ENCODE results near the gene PTS.
"Not testable (repeated sequence)": the region's sequence is repeated elsewhere in the genome, so short reads cannot be mapped to it uniquely, and the experiment has no call there.

The PTS gene

DNA sequence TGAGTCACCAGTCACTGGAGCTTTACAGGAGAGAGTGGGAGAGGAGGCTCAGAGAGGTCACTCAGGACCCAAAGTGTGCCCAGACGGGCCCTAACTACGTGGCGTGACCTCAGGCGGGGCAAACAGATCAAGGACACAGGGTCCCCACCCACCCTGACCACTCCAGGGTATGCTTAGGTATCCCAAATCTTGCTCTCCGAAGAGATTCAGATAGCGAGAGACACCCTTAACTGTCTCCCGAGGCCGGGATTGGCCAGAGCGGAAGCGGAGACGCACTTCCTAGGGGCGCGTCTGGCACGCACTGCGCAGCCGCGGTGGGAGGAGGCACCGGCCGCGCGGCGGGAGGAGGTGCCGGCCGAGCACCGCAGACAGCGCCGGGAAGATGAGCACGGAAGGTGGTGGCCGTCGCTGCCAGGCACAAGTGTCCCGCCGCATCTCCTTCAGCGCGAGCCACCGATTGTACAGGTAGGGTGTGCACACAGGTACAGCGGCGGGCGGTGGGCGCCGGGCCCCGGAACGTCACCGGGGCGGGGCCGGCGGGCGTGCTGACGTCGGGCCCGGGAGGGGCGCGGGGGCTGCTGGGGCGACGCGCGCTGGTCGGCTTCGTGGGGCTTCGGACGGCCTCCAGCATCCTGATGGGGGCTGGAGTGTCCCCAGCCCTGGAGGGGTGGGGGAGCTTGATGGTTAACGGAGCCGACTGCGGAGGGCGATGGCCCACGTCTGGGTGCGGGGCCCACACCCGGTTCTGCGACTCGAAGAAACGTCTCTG lies at the start of gene PTS:
TSS of gene PTS (plus strand) at position 367 of the 769 bp plus-strand sequence. CDS start at position 383, 16 bp downstream.
- DNase-seq = peak; percentile 86

DNA sequence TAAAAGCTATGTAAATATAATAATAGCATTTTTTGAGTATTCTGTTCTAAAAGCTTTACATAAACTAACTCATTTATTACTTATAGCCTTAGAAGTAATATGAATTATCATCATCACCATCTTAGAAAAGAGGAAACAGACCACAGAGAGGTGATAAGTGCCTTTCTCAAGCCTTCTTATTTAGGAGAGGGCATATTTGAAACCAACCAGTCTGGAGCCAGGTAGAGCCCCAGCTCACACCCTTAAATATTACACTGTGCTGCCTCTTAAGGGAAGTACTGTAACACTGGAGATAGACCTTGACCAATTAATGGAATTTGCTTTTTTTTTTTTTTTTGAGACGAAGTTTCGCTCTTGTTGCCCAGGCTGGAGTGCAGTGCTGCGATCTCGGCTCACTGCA lies 48.6 kb upstream of the PTS start:
- no peak for DNase-seq

GRCh38 chr11:112178428-112178827 lies 47.8 kb upstream of the PTS start:
- no peak for DNase-seq

DNA sequence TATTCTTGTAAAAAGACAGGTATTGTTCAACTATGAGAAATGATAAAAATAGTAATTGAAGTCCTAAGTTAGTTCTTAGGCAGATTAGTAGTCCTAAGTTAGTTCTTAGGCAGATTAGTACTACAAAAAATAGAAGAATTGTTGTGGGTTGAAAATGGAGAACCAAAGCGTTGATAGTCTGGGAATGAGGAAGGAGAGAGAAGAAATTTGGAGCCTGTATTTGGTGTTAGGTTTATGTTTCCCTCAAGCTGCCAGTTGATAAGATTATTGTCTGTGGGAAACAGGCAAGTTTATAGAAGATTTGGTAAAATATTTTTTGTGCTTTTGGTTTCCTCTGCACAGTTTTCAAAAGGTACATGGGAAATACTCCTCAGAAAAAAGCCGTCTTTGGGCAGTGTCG lies 47.3 kb upstream of the PTS start:
- no peak for DNase-seq

DNA sequence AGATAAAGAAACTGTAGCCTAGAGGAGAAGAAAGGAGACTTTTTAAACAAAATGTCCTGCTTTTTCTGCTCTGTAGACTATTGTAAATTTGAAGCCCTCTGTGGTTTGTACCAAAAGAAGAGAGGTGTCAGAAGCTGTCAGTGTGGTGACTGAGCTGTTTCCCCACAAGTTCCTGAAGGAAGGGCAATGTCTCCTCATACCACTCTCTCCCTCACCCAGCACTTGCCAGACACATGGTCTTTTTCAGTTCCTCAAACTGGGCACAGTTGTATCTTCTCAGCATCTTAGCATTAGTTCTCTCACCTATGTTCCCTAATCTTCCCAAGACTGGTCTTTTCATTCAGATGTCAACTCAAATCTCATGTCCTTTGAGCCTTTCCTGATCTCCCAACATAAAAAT lies 46.6 kb upstream of the PTS start:
- no peak for DNase-seq

GRCh38 chr11:112182867-112183266 lies 43.4 kb upstream of the PTS start:
- DNase-seq = no peak

DNA sequence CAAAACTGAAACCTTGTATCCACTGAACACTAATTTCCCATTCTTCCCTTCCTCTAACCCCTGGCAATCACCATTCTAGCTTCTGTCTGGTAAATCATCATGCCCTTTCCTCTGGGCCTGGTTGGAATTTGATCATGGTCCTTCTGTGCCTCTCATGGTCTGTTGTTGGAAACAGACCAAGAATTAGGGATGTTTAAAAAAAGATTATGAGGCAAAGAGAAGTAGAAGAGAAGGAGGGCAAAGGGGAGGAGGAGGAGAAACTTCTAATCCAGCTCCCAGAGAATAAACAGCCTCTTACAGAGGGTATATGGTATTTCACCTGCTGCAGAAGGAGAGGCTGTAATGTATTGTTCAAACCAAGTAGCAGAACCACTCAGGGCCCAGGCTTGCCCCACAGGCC lies 40.3 kb upstream of the PTS start:
- no peak for DNase-seq

DNA sequence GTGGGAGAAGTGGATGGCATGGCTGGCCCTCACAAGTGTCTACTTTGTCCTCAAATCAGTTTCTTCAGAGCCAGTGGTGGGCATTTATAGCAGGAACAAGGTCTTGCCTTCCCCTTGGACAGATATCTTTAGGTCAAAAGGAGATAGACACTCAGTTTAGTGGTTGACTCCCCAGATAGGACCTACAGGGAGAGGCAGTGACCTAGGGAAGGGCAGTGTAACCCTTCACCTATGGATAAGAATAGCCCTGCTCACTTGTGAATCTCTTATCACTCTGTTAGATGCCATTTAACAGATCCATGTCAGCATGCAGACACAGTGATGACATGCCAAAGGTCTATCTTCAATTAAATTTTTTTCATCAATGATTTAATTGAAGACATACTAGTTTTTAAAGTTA lies 39.9 kb upstream of the PTS start:
- no peak for DNase-seq

GRCh38 chr11:112195113-112195512 lies 31.1 kb upstream of the PTS start:
- not testable (repeated sequence) for DNase-seq

DNA sequence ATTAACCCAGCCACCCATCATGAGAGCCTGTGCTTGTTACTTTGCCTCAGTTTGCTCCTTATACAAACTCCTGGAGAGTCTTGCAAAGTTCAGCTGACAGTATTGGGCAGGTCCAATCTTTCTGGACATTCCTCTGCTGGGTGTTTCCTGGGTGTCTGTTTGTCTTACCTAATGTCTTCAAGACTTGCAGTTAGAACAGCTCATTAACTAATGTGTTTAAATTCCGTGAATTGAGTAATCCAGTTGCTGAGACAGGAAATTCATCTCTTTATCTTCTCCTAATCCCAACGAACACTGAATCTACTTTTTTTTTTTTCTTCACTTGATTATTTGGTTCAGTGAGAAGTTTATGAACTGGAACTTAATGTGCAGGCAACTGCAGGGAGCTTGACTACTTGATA lies 30.3 kb upstream of the PTS start:
- DNase-seq = no peak

GRCh38 chr11:112196519-112197087 lies 29.6 kb upstream of the PTS start:
- no peak for DNase-seq

DNA sequence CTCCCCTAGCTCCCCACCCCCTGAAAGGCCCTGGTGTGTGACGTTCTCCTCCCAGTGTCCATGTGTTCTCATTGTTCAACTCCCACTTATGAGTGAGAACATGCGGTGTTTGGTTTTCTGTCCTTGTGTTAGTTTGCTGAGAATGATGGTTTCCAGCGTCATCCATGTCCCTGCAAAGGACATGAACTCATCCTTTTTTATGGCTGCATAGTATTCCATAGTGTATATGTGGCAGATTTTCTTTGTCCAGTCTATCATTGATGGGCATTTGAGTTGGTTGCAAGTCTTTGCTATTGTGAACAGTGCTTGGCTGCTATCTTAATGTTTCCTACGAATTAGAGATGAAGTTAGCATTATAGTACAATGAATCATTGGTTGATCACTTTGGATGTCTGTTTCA lies 27.1 kb upstream of the PTS start:
- DNase-seq = not testable (repeated sequence)

DNA sequence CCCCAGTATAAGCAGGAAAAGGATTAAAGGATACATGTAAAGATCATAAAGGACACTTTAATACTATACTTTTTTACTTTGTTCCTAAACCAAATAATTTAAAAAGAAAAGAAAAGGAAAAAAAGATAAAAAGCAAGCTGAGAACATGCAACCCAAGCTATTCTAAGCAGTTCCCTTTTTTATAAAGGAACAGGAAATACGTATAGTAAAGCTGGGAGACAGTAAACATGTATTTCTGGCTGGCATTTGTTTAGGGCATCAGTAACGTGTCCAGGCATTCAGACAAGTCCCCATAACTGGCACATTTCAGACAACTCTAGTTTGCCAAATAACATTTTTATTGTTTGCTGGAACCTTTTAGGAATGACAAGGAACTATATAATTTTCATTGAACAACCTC lies 26.0 kb upstream of the PTS start:
- DNase-seq = no peak

GRCh38 chr11:112206071-112206470 lies 20.2 kb upstream of the PTS start:
- DNase-seq = no peak

- no peak for DNase-seq
Measured at GRCh38 chr11:112210890-112211289, 15.3 kb upstream of the PTS start.

GRCh38 chr11:112211536-112211935 lies 14.7 kb upstream of the PTS start:
- DNase-seq = no peak

DNA sequence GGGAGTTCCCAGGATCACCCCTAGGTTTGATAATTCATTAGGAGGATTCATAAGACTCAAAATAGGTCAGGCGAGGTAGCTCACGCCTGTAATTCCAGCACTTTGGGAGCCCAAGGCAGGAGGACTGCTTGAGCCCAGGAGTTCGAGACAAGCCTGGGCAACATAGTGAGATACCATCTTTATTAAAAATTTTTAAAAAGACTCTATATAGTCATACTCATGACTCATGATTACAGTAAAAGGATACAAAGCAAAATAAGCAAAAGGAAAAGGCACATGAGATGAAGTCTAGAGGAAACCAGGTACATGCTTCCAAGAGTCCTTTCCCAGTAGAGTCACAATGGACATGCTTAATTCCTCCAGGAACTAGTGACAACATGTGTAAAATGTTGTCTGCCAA lies 13.9 kb upstream of the PTS start:
- DNase-seq = no peak

DNA sequence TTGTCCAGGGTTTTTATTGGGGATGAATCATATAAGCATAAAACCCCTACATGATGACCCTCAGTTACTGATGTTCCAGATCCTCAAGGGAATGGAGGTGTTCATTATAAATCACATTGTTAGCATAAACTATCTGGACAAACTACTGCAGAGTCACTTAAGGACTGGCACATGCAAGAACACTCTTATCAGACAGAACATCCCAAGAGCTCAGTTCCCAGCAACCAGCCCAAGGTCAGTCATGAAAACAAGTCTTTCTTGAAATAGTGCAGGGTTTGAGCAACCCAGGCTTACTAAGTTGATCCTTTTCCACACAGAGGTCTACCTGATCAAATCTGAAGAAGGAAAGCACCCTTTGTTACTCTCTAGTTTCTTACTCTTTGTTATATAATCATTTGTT lies 13.5 kb upstream of the PTS start:
- no peak for DNase-seq

GRCh38 chr11:112213753-112214152 lies 12.5 kb upstream of the PTS start:
- DNase-seq = no peak

DNA sequence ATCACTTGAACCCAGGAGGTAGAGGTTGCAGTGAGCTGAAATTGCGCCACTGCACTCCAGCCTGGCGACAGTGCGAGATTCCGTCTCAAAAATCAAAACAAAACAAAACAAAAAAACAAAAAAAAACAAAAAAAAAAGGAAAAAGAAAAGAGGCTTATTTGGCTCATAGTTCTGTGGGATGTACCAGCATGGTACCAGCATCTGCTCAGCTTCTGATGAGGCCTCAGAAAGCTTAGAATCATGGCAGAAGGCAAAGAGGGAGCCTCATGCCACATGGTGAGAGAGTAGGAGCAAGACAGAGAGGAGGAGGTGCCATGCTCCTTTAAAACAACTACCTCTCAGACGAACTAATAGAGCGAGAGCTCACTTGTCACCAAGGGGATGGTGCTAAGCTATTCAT lies 10.6 kb upstream of the PTS start:
- no peak for DNase-seq

GRCh38 chr11:112216561-112217105 lies 9.6 kb upstream of the PTS start:
- peak; percentile 22 for DNase-seq

- peak; percentile 75 for DNase-seq
Measured at GRCh38 chr11:112219476-112220232, 6.6 kb upstream of the PTS start.

- no peak for DNase-seq
Measured at GRCh38 chr11:112221274-112221835, 4.9 kb upstream of the PTS start.

DNA sequence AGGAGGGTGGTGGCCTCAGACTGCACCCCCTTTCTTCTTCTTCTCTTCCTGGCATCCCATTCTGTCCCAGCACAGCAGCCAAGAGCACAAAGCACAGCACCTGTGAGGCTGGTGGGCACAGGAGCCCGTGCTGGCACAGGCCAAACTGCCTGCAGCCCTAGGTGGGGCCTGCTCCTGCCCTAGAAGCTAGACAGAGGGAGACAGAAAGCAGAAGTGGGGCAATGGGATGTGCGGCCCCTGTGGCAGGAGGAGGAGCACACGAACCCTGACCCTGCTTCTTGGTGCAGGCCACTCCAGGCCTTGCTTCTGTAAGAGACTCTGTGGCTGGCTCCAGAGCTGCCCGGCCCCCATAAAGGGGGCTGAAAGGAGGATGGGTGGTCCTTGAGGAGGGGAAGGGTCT lies 3.9 kb upstream of the PTS start:
- DNase-seq = no peak

Data from fibroblast of upper back skin (primary cell).